Loucy (cell line): Measurements from ENCODE around the gene NRXN3.

ENCODE experiments used
- H2AFZ ChIP-seq: fragments of 200-600 bp; sonication (generic); 2 replicates; pipeline ENCODE4 v1.6.0; 2016; ENCODE audit warnings: antibody characterized with exemption, mild to moderate bottlenecking, low read length, moderate library complexity
- H3F3A ChIP-seq: fragments of 200-600 bp; 2 replicates; pipeline ENCODE4 v1.6.0; 2016; ENCODE audit warnings: antibody characterized with exemption, low read depth, mild to moderate bottlenecking
- H3K27me3 ChIP-seq: fragments of 200-600 bp; sonication (generic); 2 replicates; pipeline ENCODE4 v1.6.1; 2014; ENCODE audit warnings: low read length, mild to moderate bottlenecking; ENCODE audit not compliant: insufficient read depth, poor library complexity, severe bottlenecking
- H3K36me3 ChIP-seq: fragments of 200-600 bp; sonication (generic); 2 replicates; pipeline ENCODE4 v1.6.1; 2016; ENCODE audit warnings: low read length; ENCODE audit not compliant: insufficient read depth
- H3K4me1 ChIP-seq: fragments of 200-600 bp; sonication (generic); 2 replicates; pipeline ENCODE4 v1.5.1; 2014; ENCODE audit warnings: low read length, mild to moderate bottlenecking; ENCODE audit not compliant: insufficient read depth, poor library complexity, severe bottlenecking
- H3K4me2 ChIP-seq: fragments of 200-600 bp; sonication (generic); 2 replicates; pipeline ENCODE4 v1.6.0; 2014; ENCODE audit warnings: antibody characterized with exemption, low read length, low read depth, mild to moderate bottlenecking; ENCODE audit not compliant: poor library complexity, severe bottlenecking
- H3K4me3 ChIP-seq: fragments of 200-600 bp; sonication (generic); 2 replicates; pipeline ENCODE4 v1.5.1; 2014; ENCODE audit warnings: low read length, mild to moderate bottlenecking, mixed read lengths; ENCODE audit not compliant: poor library complexity, severe bottlenecking
- H3K79me2 ChIP-seq: fragments of 200-600 bp; sonication (generic); 2 replicates; pipeline ENCODE4 v1.6.1; 2014; ENCODE audit warnings: low read length; ENCODE audit not compliant: insufficient read depth
- H3K9ac ChIP-seq: fragments of 200-600 bp; sonication (generic); 2 replicates; pipeline ENCODE4 v1.6.0; 2014; ENCODE audit warnings: mild to moderate bottlenecking, low read depth, low read length, moderate library complexity; ENCODE audit not compliant: poor library complexity, severe bottlenecking
- H3K9me2 ChIP-seq: fragments of 200-600 bp; sonication (generic); replicated peaks from 2 replicates; pipeline ENCODE4 v1.6.1; 2016; ENCODE audit warnings: low read depth, low read length, mixed read lengths
- H3K9me3 ChIP-seq: fragments of 200-600 bp; sonication (generic); 2 replicates; pipeline ENCODE4 v1.6.1; 2014; ENCODE audit warnings: mild to moderate bottlenecking, antibody characterized with exemption, low read length, low read depth; ENCODE audit not compliant: insufficient read depth
- H4K20me1 ChIP-seq: fragments of 200-600 bp; sonication (generic); 2 replicates; pipeline ENCODE4 v1.6.0; 2014; ENCODE audit warnings: antibody characterized with exemption, low read length, mild to moderate bottlenecking; ENCODE audit not compliant: insufficient read depth, poor library complexity, severe bottlenecking
- EZH2phosphoT487 ChIP-seq: fragments of 200-600 bp; IDR thresholded peaks from 2 replicates; pipeline ENCODE4 v1.6.1; 2018; ENCODE audit warnings: antibody characterized with exemption, mild to moderate bottlenecking, moderate library complexity, borderline replicate concordance
- TF ChIP-seq, protein P1 (sequence below): fragments of 200-600 bp; sonication (generic); conservative IDR thresholded peaks from 2 replicates; pipeline ENCODE4 v1.5.1; 2014; ENCODE audit warnings: mild to moderate bottlenecking, antibody characterized with exemption, low read length

NRXN3 gene

DNA sequence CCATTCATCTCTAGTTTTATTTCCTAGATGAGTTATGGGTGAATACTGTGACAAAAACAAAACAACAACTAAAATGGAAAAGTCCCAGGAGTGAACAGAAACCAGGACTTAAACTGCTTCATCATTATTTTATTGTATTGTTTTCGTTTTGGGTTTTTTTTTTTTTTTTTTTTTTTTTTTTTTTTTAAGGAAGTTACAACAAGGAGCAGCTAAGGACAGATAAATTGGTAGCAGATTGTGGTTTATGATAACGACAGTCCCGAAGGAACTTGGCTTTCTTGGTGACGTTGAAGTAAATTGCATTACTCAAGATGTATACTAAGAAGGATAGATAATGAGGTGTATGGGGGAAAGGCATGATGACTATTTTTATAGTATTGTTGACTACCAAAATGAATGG is 866.3 kb downstream of the NRXN3 start:
- no peaks in the 10 kb centered on the region for H3K9me3 ChIP-seq
- H3K9me2 ChIP-seq, result no peaks in the 10 kb centered on the region
- no peaks in the 10 kb centered on the region for H4K20me1 ChIP-seq
- no peak overlapping the region for H2AFZ ChIP-seq
- no peaks in the 10 kb centered on the region for H3K4me1 ChIP-seq
- H3K36me3 ChIP-seq, result no peaks in the 10 kb centered on the region
- H3F3A ChIP-seq, result no peaks in the 10 kb centered on the region
- no peak overlapping the region for H3K9ac ChIP-seq
- no peaks in the 10 kb centered on the region for H3K79me2 ChIP-seq
- H3K4me3 ChIP-seq, result no peak overlapping the region
- no peak overlapping the region for H3K4me2 ChIP-seq
- no peaks in the 10 kb centered on the region for H3K27me3 ChIP-seq
- TF ChIP-seq, protein P1, sequence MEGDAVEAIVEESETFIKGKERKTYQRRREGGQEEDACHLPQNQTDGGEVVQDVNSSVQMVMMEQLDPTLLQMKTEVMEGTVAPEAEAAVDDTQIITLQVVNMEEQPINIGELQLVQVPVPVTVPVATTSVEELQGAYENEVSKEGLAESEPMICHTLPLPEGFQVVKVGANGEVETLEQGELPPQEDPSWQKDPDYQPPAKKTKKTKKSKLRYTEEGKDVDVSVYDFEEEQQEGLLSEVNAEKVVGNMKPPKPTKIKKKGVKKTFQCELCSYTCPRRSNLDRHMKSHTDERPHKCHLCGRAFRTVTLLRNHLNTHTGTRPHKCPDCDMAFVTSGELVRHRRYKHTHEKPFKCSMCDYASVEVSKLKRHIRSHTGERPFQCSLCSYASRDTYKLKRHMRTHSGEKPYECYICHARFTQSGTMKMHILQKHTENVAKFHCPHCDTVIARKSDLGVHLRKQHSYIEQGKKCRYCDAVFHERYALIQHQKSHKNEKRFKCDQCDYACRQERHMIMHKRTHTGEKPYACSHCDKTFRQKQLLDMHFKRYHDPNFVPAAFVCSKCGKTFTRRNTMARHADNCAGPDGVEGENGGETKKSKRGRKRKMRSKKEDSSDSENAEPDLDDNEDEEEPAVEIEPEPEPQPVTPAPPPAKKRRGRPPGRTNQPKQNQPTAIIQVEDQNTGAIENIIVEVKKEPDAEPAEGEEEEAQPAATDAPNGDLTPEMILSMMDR, result no peak
- no peak for TF ChIP-seq EZH2phosphoT487

DNA sequence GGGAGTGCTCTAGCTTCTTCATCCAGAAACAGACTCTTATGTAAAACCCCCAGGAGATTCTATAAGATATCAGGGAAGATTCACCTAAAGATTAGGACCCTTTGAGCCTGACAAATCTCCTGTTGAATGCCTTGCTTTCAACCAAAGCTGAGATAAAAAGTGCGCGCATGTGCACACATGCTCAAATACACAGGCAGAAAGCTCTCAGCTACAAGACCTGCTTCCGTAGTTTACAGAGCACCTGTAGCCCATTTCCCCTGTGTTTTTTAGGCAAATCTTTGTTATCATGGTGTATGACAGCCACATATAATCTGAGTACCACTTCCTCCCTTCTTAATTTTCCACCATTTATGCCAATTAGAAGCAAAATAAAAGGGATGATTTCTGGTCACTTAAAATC is 866.9 kb downstream of the NRXN3 start:
- H3F3A ChIP-seq, result no peaks in the 10 kb centered on the region
- no peaks in the 10 kb centered on the region for H4K20me1 ChIP-seq
- H3K4me3 ChIP-seq, result no peak overlapping the region
- no peaks in the 10 kb centered on the region for H3K9me2 ChIP-seq
- H3K4me2 ChIP-seq, result no peak overlapping the region
- TF ChIP-seq, protein P1, result no peak
- no peak for TF ChIP-seq EZH2phosphoT487
- H3K36me3 ChIP-seq, result no peaks in the 10 kb centered on the region
- H3K79me2 ChIP-seq, result no peaks in the 10 kb centered on the region
- no peak overlapping the region for H3K9ac ChIP-seq
- H3K4me1 ChIP-seq, result no peaks in the 10 kb centered on the region
- no peaks in the 10 kb centered on the region for H3K27me3 ChIP-seq
- H3K9me3 ChIP-seq, result no peaks in the 10 kb centered on the region
- no peak overlapping the region for H2AFZ ChIP-seq

DNA sequence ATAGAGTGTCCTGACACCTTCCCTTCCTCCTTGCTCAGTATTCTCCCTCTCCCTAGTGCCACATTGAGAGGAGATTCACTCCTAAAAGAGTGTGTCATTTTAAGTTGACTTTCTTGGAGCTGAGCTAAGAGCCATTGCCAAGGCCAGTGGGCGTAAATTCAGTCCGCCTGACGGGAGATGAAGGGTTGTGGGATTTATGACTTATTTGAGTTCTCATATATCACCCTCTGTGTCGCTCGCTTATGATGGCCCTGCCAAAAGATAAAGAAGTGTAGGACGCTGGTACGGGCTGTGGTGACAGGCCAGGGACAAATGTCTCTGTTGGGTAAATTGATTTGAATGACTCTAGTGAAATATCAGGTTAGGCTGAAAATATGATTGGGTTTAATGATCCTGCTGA is 867.4 kb downstream of the NRXN3 start:
- Histone ChIP-seq H3K27me3 (no peaks in the 10 kb centered on the region), H3K9me3 (no peaks in the 10 kb centered on the region), H3F3A (no peaks in the 10 kb centered on the region), H3K4me3 (no peak overlapping the region), H3K4me1 (no peaks in the 10 kb centered on the region), H3K36me3 (no peaks in the 10 kb centered on the region), H2AFZ (no peak overlapping the region), H3K9me2 (no peaks in the 10 kb centered on the region), H4K20me1 (no peaks in the 10 kb centered on the region), H3K79me2 (no peaks in the 10 kb centered on the region), H3K9ac (no peak overlapping the region), H3K4me2 (no peak overlapping the region)
- TF ChIP-seq EZH2phosphoT487, result no peak
- TF ChIP-seq, protein P1, result no peak
